Neural cell (in vitro differentiated cells): Measurements from ENCODE around the gene JADE2. TPM values are rescaled to one million over a fixed set of nuclear protein-coding genes. Genes with fewer than 3 reads are reported as not detected.

Experiments
- H2AFZ ChIP-seq: fragments of 200-600, 300-800 bp; sonication (generic), shearing (Covaris generic); 2 replicates; pipeline ENCODE4 v1.6.0; 2014; ENCODE audit warnings: low read depth, mild to moderate bottlenecking, antibody characterized with exemption, low read length, moderate library complexity
- H3F3A ChIP-seq: fragments of 200-600 bp; shearing (Covaris generic); 2 replicates; pipeline ENCODE4 v1.6.1; 2016; ENCODE audit warnings: mild to moderate bottlenecking, moderate library complexity, mixed read lengths, antibody characterized with exemption, low read length; ENCODE audit not compliant: insufficient read depth, poor library complexity, severe bottlenecking
- H3K27ac ChIP-seq: fragments of 200-600, 300-800 bp; sonication (generic), shearing (Covaris generic); 2 replicates; pipeline ENCODE4 v1.5.1; 2014; ENCODE audit warnings: mild to moderate bottlenecking, low read length, moderate library complexity
- H3K27me3 ChIP-seq: fragments of 300-800, 200-600 bp; sonication (generic), shearing (Covaris generic); 2 replicates; pipeline ENCODE4 v1.6.0; 2014; ENCODE audit warnings: mild to moderate bottlenecking, low read depth, low read length, moderate library complexity; ENCODE audit not compliant: insufficient read depth
- H3K36me3 ChIP-seq: fragments of 300-800, 200-600 bp; sonication (generic), shearing (Covaris generic); 2 replicates; pipeline ENCODE4 v1.5.1; 2014; ENCODE audit warnings: mild to moderate bottlenecking, antibody characterized with exemption, low read length, moderate library complexity; ENCODE audit not compliant: insufficient read depth
- H3K4me2 ChIP-seq: fragments of 300-800, 200-600 bp; sonication (generic), shearing (Covaris generic); 2 replicates; pipeline ENCODE4 v1.6.0; 2014; ENCODE audit warnings: mild to moderate bottlenecking, low read length
- H3K4me3 ChIP-seq: fragments of 300-800, 200-600 bp; sonication (generic), shearing (Covaris generic); 2 replicates; pipeline ENCODE4 v1.5.1; 2014; ENCODE audit warnings: mild to moderate bottlenecking, low read length, moderate library complexity
- H3K79me2 ChIP-seq: fragments of 200-600 bp; shearing (Covaris generic); replicated peaks from 2 replicates; pipeline ENCODE4 v1.6.0; 2014; ENCODE audit warnings: mild to moderate bottlenecking, low read length, moderate library complexity; ENCODE audit not compliant: insufficient read depth
- H3K9ac ChIP-seq: fragments of 300-800, 200-600 bp; sonication (generic), shearing (Covaris generic); 2 replicates; pipeline ENCODE4 v1.6.1; 2016; ENCODE audit warnings: mild to moderate bottlenecking, low read length, mixed read lengths
- H3K9me2 ChIP-seq: fragments of 200-600 bp; shearing (Covaris generic); 2 replicates; pipeline ENCODE4 v1.6.1; 2016; ENCODE audit warnings: mild to moderate bottlenecking, low read length, mixed read lengths; ENCODE audit not compliant: insufficient read depth
- H3K9me3 ChIP-seq: fragments of 200-600, 300-800 bp; sonication (generic), shearing (Covaris generic); 2 replicates; pipeline ENCODE4 v1.6.1; 2016; ENCODE audit warnings: mild to moderate bottlenecking, mixed run types, low read length, moderate library complexity, mixed read lengths
- H4K20me1 ChIP-seq: fragments of 200-600 bp; shearing (Covaris generic); 2 replicates; pipeline ENCODE4 v1.6.1; 2016; ENCODE audit warnings: mild to moderate bottlenecking, mixed run types; ENCODE audit not compliant: insufficient read depth
- CTCF ChIP-seq: fragments of 450-650 bp; IDR thresholded peaks from 2 replicates; pipeline ENCODE4 v1.5.1; 2014; ENCODE audit warnings: antibody characterized with exemption, mild to moderate bottlenecking, moderate library complexity; ENCODE audit not compliant: poor library complexity, severe bottlenecking
- EP300 ChIP-seq: fragments of 450-650 bp; conservative IDR thresholded peaks from 2 replicates; pipeline ENCODE4 v1.6.1; 2014; ENCODE audit warnings: antibody characterized with exemption, mild to moderate bottlenecking, moderate library complexity; ENCODE audit not compliant: poor library complexity, severe bottlenecking
- EZH2 ChIP-seq: fragments of 200-600, 300-800 bp; shearing (Covaris generic), sonication (generic); IDR thresholded peaks from 2 replicates; pipeline ENCODE4 v1.6.1; 2014; ENCODE audit warnings: antibody characterized with exemption, low read length, borderline replicate concordance, mild to moderate bottlenecking; ENCODE audit not compliant: insufficient read depth, poor library complexity, severe bottlenecking
- MXI1 ChIP-seq: fragments of 450-650 bp; conservative IDR thresholded peaks from 2 replicates; pipeline ENCODE4 v1.6.1; 2014; ENCODE audit warnings: antibody characterized with exemption, mild to moderate bottlenecking; ENCODE audit not compliant: poor library complexity, severe bottlenecking
- POLR2AphosphoS5 ChIP-seq: IDR thresholded peaks from 2 replicates; pipeline ENCODE4 v1.6.1; 2012
- RAD21 ChIP-seq: fragments of 450-650 bp; conservative IDR thresholded peaks from 2 replicates; pipeline ENCODE4 v1.6.1; 2014; ENCODE audit warnings: antibody characterized with exemption, mild to moderate bottlenecking, moderate library complexity
- REST ChIP-seq: IDR thresholded peaks from 2 replicates; pipeline ENCODE4 v1.6.1; 2012; ENCODE audit warnings: borderline replicate concordance
- SMC3 ChIP-seq: fragments of 450-650 bp; conservative IDR thresholded peaks from 2 replicates; pipeline ENCODE4 v1.6.1; 2014; ENCODE audit warnings: antibody characterized with exemption, mild to moderate bottlenecking, moderate library complexity; ENCODE audit not compliant: poor library complexity
- TAF1 ChIP-seq: IDR thresholded peaks from 2 replicates; pipeline ENCODE4 v1.6.1; 2012; ENCODE audit warnings: low read depth
- polyA plus RNA-seq: library from polyadenylated mRNA; depleted of rRNA; stranded (reverse); fragments of >200 nt; gene quantifications from 2 replicates; pipeline ENCODE4 v1.2.3, GENCODE V29; 2014

The JADE2 gene
- polyA plus RNA-seq, 1 donor from 2014 or later, result 1.9 TPM

- no peak overlapping the region for H3K27ac ChIP-seq
- no peaks in the 10 kb centered on the region for H3K79me2 ChIP-seq
- H3F3A ChIP-seq, result no peaks in the 10 kb centered on the region
- no peaks in the 10 kb centered on the region for H3K9me2 ChIP-seq
- no peak overlapping the region for H2AFZ ChIP-seq
- no peaks in the 10 kb centered on the region for H3K27me3 ChIP-seq
- no peaks in the 10 kb centered on the region for H3K36me3 ChIP-seq
- H3K4me2 ChIP-seq, result no peak overlapping the region
- no peak overlapping the region for H3K9ac ChIP-seq
- H4K20me1 ChIP-seq, result no peaks in the 10 kb centered on the region
- TF ChIP-seq SMC3 (no peak), CTCF (no peak), EP300 (no peak), MXI1 (no peak), REST (no peak), RAD21 (no peak), POLR2AphosphoS5 (no peak), TAF1 (no peak), EZH2 (no peak)
- no peaks in the 10 kb centered on the region for H3K9me3 ChIP-seq
- no peak overlapping the region for H3K4me3 ChIP-seq
Observed at GRCh38 chr5:134569758-134570364, 44.4 kb downstream of the JADE2 start.

GRCh38 chr5:134570365-134570758 is 44.9 kb downstream of the JADE2 start:
- no peak overlapping the region for H3K27ac ChIP-seq
- no peaks in the 10 kb centered on the region for H3K9me3 ChIP-seq

More at GRCh38 chr5:134570365-134570758, 44.9 kb downstream of the JADE2 start:
- TF ChIP-seq SMC3 (no peak), REST (no peak), TAF1 (no peak), MXI1 (no peak), EP300 (no peak)
- no peaks in the 10 kb centered on the region for H3K79me2 ChIP-seq
- no peak overlapping the region for H3K9ac ChIP-seq
- no peak overlapping the region for H2AFZ ChIP-seq
- no peaks in the 10 kb centered on the region for H4K20me1 ChIP-seq
- H3K9me2 ChIP-seq, result no peaks in the 10 kb centered on the region
- no peaks in the 10 kb centered on the region for H3F3A ChIP-seq
- H3K4me2 ChIP-seq, result no peak overlapping the region
- no peaks in the 10 kb centered on the region for H3K36me3 ChIP-seq
- no peaks in the 10 kb centered on the region for H3K27me3 ChIP-seq
- no peak overlapping the region for H3K4me3 ChIP-seq
